ENCODE results near the gene RGS9.
"Not testable (repeated sequence)": the region's sequence is repeated elsewhere in the genome, so short reads cannot be mapped to it uniquely, and the experiment has no call there.

The RGS9 gene

DNA sequence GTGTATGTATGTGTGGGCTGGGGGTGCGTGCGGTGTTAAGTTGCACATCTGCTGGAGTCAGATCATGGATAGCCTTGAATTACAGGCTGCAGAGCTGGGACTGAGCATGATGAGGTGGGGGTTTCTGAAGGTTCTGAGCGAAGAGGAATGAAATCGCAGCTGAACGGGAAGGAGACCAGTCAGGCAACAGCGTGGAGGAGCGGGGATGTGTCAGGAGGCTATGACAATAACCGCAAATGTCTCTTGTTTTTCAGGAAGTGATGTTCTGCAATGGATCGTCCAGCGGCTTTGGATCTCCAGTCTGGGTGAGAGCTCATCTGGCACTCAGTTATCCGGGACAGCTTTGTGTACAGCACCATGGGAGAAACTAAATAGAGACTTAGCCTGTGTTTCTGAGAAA, 20.9 kb downstream of the RGS9 start:
- DNase-seq = no peak

DNA sequence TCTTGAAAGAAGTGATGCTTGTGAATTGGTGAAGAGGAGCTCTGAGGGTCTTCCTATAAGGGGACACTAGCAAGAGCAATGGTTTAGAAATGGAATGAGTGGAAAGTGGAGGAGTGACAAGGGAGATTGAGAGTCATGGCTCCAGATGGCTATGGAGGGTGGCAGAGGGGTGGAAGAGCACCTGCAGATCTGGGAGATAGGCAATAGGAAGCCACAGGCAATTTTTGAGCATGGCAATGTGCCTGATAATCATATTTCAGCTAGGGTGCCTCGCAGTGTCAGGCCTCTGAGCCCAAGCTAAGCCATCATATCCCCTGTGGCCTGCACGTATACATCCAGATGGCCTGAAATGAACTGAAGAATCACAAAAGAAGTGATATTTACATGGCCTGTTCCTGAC, 21.5 kb downstream of the RGS9 start:
- DNase-seq = no peak

DNA sequence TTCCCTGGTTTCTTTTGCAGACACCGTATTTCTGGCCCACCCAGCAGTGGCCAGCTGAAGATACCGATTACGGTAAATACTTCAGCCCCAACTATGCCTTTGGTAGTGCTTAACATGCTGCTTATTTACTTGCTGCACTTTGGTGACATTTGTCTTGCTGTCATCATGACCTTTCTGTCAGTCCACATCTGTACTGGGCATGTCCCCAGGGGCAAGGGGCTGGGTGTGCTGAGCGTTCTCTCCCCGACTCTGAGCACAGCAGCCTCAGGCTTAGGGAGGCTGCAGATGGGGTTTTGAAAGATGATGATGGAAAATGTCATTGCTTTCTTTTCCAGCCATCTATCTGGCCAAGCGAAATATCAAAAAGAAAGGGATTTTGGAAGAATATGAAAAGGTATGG, 23.3 kb downstream of the RGS9 start:
- no peak for DNase-seq

DNA sequence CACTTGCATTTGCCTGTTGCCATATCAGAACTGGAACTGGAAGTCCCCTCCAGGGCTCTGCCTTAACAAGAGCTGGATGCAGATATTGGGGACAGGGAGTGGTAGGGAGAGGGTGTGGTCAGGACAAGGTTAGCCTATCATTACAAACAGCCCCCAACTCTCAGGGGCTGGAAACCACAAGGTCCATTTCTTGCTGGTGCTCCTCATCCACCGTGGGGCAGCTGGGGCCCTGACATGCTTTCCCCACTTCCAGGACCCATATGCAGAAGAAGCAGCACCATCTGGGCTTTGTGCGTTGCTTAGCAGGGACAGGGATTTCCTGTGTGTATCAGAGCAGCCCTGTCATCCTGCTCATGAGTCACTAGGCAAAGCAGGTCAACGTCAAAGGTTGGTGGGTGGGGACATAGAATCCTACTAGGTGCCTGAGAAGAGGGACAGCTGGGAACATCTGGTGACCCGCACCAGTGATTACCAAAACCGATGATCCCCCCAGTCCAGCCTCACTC, 26.9 kb downstream of the RGS9 start:
- no peak for DNase-seq

DNA sequence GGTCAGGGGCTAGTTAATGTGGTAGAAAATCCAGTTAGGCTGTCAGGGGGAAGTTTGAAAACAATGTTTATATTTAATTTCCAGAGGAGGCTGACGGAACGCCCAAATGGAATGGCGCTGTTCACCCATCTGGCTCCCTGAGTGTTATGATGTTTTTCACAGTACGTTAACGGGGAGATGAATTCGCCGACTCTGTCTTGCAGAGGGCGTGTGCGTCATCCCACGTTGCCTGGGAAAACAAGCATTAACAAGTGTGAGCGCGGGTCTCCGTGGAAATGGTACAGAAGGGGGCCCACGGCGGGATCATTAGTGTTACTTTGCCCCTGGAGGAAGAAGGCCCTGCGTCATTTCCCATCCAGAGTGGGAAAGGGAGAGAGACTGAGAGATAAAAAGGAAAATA, 29.6 kb downstream of the RGS9 start:
- no peak for DNase-seq

DNA sequence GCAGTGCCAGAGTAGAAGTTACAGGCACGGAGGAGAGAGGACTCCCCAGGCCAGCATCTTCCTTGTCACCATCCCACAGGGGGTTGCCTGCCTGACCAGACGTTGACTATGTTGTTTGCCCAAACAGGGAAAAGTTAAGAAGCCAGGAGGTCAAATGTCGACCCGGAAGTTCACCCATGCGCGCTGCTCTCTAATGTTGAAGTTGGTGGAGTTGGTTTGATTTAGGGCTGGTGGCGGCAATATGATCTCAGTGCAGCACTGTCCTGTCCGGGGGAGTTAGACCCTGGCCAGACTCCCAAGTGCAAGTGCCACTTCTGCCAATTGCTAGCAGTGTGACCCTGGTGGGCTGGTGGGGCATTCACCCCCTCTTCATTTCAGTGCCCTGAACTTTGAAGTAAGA, 30.4 kb downstream of the RGS9 start:
- no peak for DNase-seq

DNA sequence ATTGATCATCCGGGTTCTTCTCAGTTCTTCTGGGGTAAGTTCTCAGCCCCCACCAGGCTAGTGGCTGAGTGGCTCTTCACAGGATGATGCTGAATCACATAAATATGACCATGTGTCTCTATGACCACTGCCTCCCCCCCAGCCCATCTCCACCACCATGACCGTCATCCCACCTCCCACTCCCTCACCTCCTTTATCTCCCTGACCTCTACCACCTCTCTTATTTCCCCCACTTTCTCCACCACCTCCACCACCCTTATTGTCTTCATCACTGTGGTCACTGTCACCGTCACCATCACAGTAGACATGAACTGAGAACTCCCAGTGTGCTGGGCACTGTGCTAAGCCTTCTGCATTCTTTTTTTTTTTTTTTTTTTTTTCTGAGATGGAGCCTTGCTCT, 32.5 kb downstream of the RGS9 start:
- DNase-seq = no peak

DNA sequence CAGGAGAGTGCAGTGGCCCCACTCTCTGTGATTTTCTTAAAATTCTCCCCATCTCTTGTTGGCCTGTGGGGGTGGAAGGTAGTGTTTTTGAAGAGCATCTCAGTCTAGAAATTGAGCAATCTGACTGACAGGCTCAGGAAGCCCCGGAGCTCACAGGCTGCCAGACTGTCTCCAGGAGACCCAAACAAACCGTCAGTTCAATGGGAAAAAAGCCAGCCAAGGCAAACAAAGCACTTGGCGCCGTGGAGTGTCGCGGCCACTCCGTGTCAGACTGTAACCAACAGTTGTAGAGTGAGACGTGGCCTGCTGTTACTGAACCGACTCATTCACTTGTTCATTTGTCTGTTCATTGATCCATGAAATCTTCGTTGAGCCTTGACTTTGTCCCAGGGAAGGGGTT, 33.7 kb downstream of the RGS9 start:
- no peak for DNase-seq

DNA sequence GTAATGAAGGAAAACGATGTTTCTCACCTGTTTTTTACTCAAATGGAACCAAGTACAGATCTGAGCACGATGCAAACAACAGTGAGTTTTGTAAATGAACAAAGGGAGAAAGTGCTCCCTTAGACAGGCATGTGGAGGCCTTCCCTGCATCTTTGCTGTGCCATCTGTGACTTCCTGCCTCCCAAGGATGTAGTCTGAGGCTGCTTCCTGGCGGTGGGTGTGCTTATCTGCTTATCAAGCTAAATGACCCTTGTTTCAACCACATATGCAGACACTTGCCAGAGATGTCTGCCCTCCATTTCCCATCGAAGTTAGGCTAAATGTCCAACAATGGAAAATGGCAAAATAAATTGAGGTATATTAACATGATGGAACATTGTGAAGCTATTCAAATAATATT, 34.6 kb downstream of the RGS9 start:
- DNase-seq = no peak

DNA sequence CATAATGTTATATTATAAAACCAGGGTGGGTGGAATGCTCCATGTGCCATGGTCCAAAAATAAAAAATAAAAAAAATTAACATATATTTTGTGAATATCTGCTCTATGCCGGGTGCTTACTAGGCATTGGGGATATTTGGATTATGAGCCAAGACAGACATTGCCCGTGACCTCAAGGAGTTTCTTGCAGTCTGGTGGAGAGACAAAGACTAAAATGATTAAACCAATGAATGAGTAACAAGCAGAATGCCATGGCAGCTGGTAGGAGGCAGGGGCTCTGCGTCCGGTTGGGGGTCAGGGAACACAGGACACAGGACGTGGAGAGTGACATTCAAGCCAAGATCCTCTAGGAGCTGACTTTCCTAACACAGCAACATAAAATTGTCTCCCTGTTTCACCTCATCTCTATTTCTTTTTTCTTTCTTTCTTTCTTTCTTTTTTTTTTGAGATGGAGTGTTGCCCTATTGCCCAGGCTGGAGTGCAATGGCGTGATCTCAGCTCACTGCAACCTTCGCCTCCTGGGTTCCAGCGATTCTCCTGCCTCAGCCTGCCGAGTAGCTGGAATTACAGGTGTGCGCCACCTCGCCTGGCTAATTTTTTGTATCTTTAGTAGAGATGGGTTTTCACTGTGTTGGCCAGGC, 35.4 kb downstream of the RGS9 start:
- no peak for DNase-seq

DNA sequence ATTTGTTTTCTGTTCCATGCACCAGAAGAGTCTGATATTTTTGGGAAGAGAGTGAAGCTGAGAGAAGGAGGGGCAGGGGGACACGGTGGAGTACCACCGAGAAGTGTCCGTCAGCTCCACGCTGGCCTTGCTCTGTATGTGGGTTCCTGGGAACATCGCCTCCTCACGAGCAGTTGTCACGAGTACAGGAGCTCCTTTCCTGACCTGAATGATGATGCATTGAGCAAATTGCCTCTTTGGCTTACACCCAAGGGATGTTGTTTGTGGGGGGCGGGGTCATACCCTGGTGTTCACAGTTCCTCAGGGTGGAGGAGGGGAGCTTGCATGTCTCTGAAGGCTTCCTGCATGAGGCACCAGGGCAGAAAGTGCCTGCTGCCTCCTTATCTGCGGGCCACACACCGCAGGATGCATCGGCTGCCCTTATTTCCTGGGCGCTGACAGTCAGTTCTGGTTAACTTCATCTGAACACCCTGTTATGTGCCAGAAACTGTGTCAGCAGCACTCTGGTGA, 36.2 kb downstream of the RGS9 start:
- no peak for DNase-seq

DNA sequence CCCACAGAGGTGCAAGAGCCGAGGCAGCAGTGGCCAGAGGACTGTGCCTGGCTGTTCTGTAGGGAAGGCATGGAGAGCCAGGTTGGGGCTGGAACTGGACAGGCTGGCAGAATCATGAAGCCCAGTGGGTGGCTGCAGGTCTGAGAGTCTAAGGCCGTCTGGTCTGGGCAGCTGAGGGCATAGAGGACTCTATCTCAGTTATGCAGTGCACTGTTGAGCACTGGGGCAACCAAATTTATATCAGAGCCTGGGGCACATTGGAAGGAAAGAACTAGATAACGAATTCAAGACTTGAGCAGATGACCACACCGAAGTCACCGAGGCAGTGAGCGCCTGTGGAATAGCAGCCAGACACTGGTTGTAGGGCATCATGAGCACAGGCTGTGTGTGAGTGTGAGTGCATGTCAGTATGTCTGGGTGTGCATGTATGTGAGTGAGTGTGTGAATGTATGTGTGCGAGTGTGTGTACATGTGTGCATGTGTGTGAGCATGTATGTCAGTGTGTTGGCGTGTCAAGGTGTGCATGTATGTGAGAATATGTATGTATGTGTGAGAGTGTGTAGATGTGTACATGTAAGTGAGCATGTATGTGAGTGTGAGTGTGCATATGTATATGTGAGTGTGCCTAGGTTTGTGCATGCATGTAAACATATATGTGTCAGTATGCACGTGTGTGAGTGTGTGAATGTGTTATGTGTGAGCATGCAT, 37.0 kb downstream of the RGS9 start:
- no peak for DNase-seq

DNA sequence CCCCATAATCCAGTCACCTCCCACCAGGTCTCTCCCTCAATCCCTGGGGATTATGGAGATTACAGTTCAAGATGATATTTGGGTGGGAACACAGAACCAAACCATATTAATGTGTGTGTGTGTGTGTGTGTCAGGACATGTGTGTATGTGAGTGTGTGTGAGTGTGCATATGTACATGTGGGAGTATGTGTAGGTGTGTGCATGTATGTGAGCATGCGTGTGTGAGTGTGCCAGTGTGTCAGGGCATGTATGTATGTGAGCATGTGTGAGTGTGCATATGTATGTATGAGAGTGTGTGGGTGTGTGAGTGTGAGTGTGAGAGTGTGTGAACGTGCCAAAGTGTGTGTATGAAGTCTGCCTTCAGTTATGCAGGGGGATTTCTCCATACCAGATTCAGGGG, 37.8 kb downstream of the RGS9 start:
- DNase-seq = no peak

DNA sequence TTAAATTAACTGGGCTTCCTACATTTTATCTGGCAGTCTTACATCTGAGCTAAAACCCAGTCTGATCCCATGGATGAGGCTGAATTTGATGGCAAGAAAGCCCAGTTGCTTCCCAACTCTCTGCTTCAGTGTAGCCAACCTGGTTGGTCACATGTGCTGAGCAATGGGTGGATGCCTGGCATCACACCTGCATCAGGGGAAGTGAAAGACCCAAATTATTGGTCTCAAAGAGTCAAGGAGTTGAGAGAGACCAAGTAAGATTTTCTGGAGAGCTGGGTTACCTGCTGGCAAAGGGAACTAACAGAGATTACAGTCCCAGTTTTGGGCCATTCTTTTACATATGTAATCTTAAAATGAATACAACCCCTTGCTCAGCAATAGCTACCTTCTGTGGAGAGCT, 38.8 kb downstream of the RGS9 start:
- no peak for DNase-seq

DNA sequence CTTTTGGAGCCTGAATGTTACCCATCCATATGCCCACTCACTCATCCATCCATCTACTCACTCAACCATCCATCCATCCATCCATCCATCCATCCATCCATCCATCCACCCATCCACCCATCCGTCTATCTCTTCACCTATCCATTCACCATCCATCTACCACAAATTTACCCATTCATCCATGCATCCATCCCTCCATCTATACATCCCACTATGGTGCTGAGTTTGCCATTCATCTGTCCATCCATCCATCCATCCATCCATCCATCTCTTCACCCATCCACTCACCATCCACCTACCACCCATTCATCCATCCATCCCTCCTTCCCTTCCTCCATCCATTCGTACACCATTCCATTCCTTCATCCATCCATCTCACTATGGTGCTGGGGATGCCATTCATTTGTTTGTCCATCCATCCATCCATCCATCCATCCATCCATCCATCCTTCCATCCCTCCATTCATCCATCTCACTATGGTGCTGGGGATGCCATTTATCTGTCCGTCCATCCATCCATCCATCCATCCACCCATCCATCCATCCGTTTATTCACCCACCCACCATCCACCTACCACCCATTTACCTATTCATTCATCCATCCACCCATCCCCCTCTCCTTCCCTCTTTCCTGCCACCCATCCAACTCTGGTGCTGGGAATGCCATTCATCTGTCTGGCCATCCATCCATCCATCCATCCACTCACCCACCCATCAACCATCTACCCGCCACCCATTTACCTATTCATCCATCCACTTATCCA, 39.7 kb downstream of the RGS9 start:
- no peak for DNase-seq

DNA sequence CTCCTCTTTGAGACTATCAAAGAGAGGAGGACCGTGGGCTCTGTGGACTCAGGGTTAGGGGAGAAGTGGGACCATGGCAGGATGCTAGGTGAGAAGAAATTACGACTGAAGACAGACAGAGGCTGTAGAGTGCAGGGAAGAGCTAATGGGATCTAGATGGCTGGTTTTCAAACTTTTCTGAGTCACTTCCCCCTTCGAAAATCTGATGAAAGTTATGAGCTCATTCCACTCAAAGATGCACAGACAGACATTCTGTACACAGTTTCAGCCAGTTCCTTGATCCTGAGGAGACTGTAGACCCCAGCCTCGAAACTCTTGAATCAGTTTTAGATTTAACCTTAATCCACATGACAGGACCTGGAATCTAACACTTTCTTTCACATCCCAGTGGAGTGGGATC, 40.7 kb downstream of the RGS9 start:
- DNase-seq = no peak

DNA sequence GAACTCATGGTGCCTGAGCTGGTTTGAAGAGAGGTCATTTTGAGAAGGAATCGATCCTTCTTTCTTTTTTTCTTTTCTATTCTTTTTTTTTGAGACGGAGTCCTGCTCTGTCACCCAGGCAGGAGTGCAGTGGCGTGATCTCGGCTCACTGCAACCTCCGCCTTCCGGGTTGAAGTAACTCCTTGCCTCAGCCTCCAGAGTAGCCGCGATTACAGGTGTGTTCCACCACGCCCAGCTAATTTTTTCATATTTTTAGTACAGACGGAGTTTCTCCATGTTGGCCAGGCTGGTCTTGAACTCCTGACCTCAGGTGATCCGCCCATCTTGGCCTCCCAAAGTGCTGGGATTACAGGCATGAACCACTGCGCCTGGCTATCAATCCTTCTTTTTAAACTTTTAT, 43.1 kb downstream of the RGS9 start:
- not testable (repeated sequence) for DNase-seq

DNA sequence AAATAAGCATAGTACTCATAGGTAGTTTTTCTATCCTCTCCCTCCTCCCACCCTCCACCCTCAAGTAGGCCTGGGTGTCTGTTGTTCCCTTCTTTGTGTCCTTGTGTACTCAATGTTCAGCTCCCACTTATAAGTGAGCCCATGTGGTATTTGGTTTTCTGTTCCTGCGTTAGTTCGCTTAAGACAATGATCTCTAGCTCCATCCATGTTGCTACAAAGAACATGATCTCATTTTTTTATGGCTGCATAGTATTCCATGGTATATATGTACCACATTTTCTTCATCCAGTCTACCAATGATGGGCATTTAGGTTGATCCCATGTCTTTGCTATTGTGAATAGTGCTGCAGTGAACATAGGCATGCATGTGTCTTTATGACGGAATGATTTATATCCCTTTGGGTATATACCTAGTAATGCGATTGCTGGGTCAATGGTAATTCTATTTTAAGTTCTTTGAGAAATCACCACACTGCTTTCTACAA, 43.6 kb downstream of the RGS9 start:
- not testable (repeated sequence) for DNase-seq

DNA sequence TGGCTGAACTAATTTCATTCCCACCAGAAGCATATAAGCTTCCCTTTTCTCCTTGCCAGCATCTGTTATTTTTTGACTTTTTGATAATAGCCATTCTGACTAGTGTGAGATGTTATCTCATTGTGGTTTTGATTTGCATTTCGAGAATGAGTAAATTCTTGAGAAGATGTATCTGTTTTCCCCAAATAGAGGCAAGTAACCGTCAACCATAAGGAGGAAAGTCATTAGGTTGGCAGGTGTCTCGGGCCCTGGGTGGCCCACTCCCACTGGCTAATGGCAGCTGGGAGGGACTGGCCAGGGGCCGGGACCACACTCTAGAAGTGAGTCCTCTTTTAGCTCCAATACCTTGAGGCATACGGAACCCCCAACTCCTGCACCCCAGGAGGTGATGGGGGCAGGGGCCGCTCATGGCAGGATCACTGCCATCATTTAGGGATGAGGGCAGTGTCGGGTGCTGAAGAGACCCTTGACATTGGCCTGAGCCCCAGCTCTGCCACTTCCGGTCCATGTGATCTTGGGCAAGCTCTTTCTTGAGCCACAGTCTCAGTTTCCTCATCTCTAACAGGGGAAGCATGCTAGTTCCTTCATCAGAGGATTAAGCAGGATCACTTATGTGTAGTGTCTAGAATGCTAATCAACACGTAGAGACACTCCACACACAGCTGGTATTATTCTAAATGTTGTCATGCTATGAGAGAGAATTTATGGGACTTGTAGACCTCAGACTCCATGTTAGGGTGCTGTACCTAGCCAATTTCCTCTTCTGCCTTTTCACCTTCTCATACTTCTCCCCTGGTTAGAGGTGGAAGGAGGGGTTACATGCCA, 44.3 kb downstream of the RGS9 start:
- DNase-seq = no peak

DNA sequence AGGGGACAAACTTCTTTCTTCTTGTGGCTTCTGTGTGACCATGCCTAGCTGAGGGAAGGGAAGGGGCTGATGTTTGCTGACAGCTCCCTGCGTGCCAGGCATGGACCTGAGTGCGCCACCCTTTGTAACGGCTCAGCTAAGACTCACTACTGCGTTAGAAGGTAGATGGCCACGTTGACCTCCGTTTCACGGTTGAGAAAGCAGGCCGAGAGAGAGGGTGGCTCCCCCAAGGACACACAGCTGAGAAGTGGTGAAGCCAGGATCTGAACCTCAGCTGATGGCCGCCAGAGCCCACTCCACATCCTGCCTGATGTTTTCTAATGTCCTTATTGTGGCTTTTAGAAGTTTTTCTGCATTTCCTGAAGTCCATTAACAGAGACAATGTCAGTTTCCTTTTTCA, 45.1 kb downstream of the RGS9 start:
- no peak for DNase-seq

DNA sequence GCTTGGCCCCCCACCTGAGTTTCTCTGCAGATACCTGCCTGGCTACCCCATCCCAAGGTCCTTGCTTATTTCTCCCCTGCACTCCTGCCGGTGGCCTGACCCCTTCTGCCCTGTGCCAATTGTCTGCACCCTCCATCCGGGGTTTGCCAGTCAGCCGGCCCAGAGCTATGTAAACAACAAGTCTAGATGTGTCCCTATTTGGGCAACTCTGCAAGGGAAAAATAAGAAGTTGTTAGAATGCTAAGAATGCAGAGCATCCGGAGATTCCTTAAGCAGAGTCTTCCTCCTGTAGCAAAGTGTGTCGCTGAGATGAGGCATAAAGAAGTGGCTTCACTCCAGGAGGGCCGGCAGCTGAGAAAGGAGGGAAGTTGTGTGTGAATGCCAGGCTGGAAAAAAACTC, 46.6 kb downstream of the RGS9 start:
- no peak for DNase-seq

DNA sequence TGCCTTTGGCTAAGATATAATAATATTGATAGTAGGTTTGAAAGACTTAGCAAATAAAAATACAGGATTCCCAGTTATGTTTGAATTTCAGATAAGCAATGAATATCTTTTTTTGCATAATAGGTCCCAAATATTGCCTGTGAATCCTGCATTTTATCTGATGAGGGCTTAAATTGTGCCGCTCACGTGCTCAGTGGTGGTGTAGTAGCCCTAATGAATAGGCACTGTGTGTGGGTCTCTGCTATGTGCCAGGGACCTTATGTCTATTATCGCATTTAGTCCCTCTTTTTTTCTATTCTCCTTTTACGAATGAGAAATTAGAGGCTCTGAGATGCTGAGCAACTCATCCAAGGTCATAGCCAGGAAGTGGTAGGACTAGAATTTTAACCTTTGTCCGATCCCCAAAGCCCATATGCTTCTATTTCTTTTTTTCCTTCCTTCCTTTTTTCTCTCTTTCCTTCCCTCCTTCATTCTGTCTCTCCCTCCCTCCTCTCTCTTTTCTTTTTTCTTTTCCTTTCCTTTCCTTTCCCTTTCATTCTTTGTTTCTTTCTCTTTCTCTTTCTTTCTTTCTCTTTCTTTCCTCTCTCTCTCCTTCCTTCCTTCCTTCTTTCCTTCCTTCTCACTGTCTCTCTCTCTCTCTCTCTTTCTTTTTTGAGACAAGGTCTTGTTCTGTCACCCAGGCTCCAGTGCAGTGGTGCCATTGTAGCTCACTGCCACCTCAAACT, 47.2 kb downstream of the RGS9 start:
- no peak for DNase-seq
